Panc1 (cell line): Measurements from ENCODE around the gene IFT57. TPM values are rescaled to one million over a fixed set of nuclear protein-coding genes. Genes with fewer than 3 reads are reported as not detected.

Experiments used
- ATAC-seq: fragments of 200-7000 bp; cut with Tn5 transposase; 2 replicates; pipeline ENCODE4 v1.9.1; 2020; ENCODE audit warnings: mild to moderate bottlenecking, moderate library complexity
- BruUV-seq: library from RNA; stranded (reverse); fragments of 400-500 nt; replicated peaks from 2 replicates; lab custom pipeline; 2021; lab: Mats Ljungman, UMichigan
- CTCF ChIA-PET: fragments of 300-600 bp; sonication (Branson Sonifier 250); formaldehyde crosslinking; loops from one replicate; lab custom pipeline; 2022; ENCODE audit warnings: antibody characterized with exemption; lab: Charles Lee
- POLR2A ChIA-PET: fragments of 300-600 bp; sonication (Branson Sonifier 250); formaldehyde crosslinking; loops from one replicate; lab custom pipeline; 2022; ENCODE audit warnings: antibody characterized with exemption; lab: Charles Lee
- DNase-seq: peaks from one replicate; pipeline ENCODE4 v3.0.0-alpha.2; 2010; ENCODE audit warnings: low read depth, low spot score
- H3K27ac ChIP-seq: 2 replicates; pipeline ENCODE4 v1.5.1; 2011; ENCODE audit warnings: mild to moderate bottlenecking, low read length, inconsistent platforms
- H3K27me3 ChIP-seq: fragments of 200-500 bp; sonication (Bioruptor generic); 2 replicates; pipeline ENCODE4 v1.6.0; 2014; ENCODE audit warnings: low read length, inconsistent platforms; ENCODE audit not compliant: control insufficient read depth, insufficient read depth
- H3K36me3 ChIP-seq: fragments of 200-500 bp; sonication (Bioruptor generic); 2 replicates; pipeline ENCODE4 v1.5.1; 2014; ENCODE audit warnings: inconsistent platforms, mild to moderate bottlenecking, low read length, moderate library complexity; ENCODE audit not compliant: control insufficient read depth, insufficient read depth
- H3K4me1 ChIP-seq: 2 replicates; pipeline ENCODE4 v1.5.1; 2011; ENCODE audit warnings: inconsistent platforms, mild to moderate bottlenecking, low read length, moderate library complexity; ENCODE audit not compliant: control insufficient read depth, insufficient read depth
- H3K4me3 ChIP-seq, 2 experiments: 2 replicates each; pipeline ENCODE4 v1.5.1; 2011 to 2012; ENCODE audit warnings: low read depth in 2 of 2, low read length in 2 of 2, mild to moderate bottlenecking in 2 of 2, inconsistent platforms in 1 of 2, moderate library complexity in 1 of 2
- H3K9me3 ChIP-seq: fragments of 200-500 bp; sonication (Bioruptor generic); 2 replicates; pipeline ENCODE4 v1.5.1; 2014; ENCODE audit warnings: low read depth, mild to moderate bottlenecking, inconsistent platforms, low read length, moderate library complexity; ENCODE audit not compliant: control insufficient read depth, insufficient read depth
- CTCF ChIP-seq: fragments of 450-650 bp; IDR thresholded peaks from 2 replicates; pipeline ENCODE4 v1.5.1; 2017; ENCODE audit warnings: mild to moderate bottlenecking
- POLR2AphosphoS5 ChIP-seq: IDR thresholded peaks from 2 replicates; pipeline ENCODE4 v1.6.1; 2012; ENCODE audit warnings: mild to moderate bottlenecking, low read depth, low read length, moderate library complexity
- REST ChIP-seq, 2 experiments: IDR thresholded peaks; 2 replicates each; pipeline ENCODE4 v1.6.1; 2011 to 2012; ENCODE audit warnings: low read depth in 2 of 2, control low read depth in 1 of 2, low read length in 1 of 2, mild to moderate bottlenecking in 1 of 2, moderate library complexity in 1 of 2; ENCODE audit not compliant: insufficient read depth in 1 of 2
- SIN3A ChIP-seq: IDR thresholded peaks from 2 replicates; pipeline ENCODE4 v1.6.1; 2012; ENCODE audit warnings: low read depth, mild to moderate bottlenecking, low read length, moderate library complexity, borderline replicate concordance; ENCODE audit not compliant: insufficient read depth
- TCF7L2 ChIP-seq: IDR thresholded peaks from 2 replicates; pipeline ENCODE4 v1.6.1; 2011; ENCODE audit warnings: mild to moderate bottlenecking, low read depth, low read length, inconsistent platforms
- in situ Hi-C: cut with HindIII; loops from 2 replicates; pipeline ENCODE4 v1.10.0; 2016; ENCODE audit warnings: low sequenced_read_pairs, low pct_unique_long_range_greater_than_20kb
- intact Hi-C: fragments of 100-400 bp; cut with micrococcal nuclease; formaldehyde crosslinking; loops from one replicate; pipeline ENCODE4 v1.10.0; 2022; ENCODE audit not compliant: unreplicated experiment
- total RNA-seq: library from RNA; stranded (reverse); gene quantifications from one replicate; pipeline ENCODE4 v1.2.1, GENCODE V29; 2021; ENCODE audit not compliant: unreplicated experiment

The IFT57 gene
- total RNA-seq, 1 experiment from 2014 or later: 45.7 TPM

DNA sequence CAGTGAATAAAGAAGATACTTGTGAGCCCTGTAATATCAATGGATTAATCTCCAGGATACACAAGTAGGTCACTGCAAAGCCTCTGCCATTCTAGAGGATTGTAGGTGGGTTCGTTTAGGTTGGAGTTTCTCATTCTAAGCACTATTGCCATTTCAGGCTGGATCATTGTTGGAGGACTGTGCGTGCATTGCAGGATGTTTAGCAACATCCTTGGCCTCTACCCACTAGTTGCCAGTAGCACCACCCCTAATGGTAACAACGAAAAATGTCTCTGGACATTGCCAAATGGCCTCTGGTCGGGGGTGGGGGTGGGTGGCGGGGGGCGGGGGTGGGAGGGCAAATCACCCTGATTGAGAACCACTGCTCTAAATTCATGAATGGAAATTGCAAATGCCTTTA lies 4.9 kb upstream of the IFT57 start:
- no TSS peak for BruUV-seq
- in situ Hi-C loops: no loop called here
- no peak overlapping the region for H3K4me3 ChIP-seq
- no peak for ATAC-seq
- H3K36me3 ChIP-seq: no peaks in the 10 kb centered on the region
- no peak overlapping the region for H3K27ac ChIP-seq
- DNase-seq: no peak
- intact Hi-C loops: no loop called here
- ChIA-PET CTCF (no interaction called here), POLR2A (no interaction called here)
- H3K9me3 ChIP-seq: no peaks in the 10 kb centered on the region
- H3K4me1 ChIP-seq: peaks cover 12% of the 10 kb centered on the region
- TF ChIP-seq REST (IDR thresholded peaks at IDR 0.05; ENCODE audit: insufficient read depth in 1 of 2, low read depth in 2 of 2, low read length in 1 of 2) (no peak), CTCF (no peak), SIN3A (no peak), POLR2AphosphoS5 (no peak), TCF7L2 (no peak)
- no peaks in the 10 kb centered on the region for H3K27me3 ChIP-seq

GRCh38 chr3:108225221-108225620 lies 3.0 kb upstream of the IFT57 start:
- H3K9me3 ChIP-seq: no peaks in the 10 kb centered on the region
- no peak overlapping the region for H3K4me3 ChIP-seq
- TF ChIP-seq CTCF: no peak
- TF ChIP-seq SIN3A: no peak
- no peak for TF ChIP-seq TCF7L2
- no peak for TF ChIP-seq POLR2AphosphoS5
- no peak for TF ChIP-seq REST (IDR thresholded peaks at IDR 0.05; ENCODE audit: insufficient read depth in 1 of 2, low read depth in 2 of 2, low read length in 1 of 2)
- H3K36me3 ChIP-seq: no peaks in the 10 kb centered on the region; the same call in 1 of the 2 replicates
- no peak for DNase-seq
- ATAC-seq: no peak
- in situ Hi-C loops (no loop called here), intact Hi-C loops (no loop called here)
- peaks cover 23% of the 10 kb centered on the region for H3K4me1 ChIP-seq
- H3K27ac ChIP-seq: no peak overlapping the region
- H3K27me3 ChIP-seq: no peaks in the 10 kb centered on the region
- BruUV-seq: no TSS peak
- ChIA-PET POLR2A (no interaction called here), CTCF (no interaction called here)
